Left lung (tissue), 10 donors: Measurements from ENCODE around the gene UGT3A1. TPM values are rescaled to one million over a fixed set of nuclear protein-coding genes. Genes with fewer than 3 reads are reported as not detected.

ENCODE experiments used
- ATAC-seq: fragments of 200-7000 bp; cut with Tn5 transposase; one replicate; pipeline ENCODE4 v1.9.1; 2020; ENCODE audit warnings: moderate library complexity
- DNase-seq, 4 donors: peaks; one replicate each; pipeline ENCODE4 v3.0.0-alpha.2; 2013 to 2020
- H3K27ac ChIP-seq, 2 donors: fragments of 200-600 bp; sonication (generic) in 1 of 2; one replicate each; pipeline versions ENCODE4 v1.5.0 to v1.8.0; 2020 to 2021
- H3K27me3 ChIP-seq, 2 donors: fragments of 200-600 bp; sonication (generic) in 1 of 2; one replicate each; pipeline versions ENCODE4 v1.5.0 to v1.8.0; 2020 to 2021
- H3K36me3 ChIP-seq, 2 donors: fragments of 200-600 bp; sonication (generic) in 1 of 2; one replicate each; pipeline versions ENCODE4 v1.5.0 to v1.8.0; 2020 to 2021
- H3K4me1 ChIP-seq, 2 donors: fragments of 200-600 bp; one replicate each; pipeline ENCODE4 v1.8.0; 2021
- H3K4me3 ChIP-seq, 2 donors: fragments of 200-600 bp; sonication (generic) in 1 of 2; one replicate each; pipeline versions ENCODE4 v1.5.0 to v1.8.0; 2020 to 2021; ENCODE audit warnings: mild to moderate bottlenecking in 1 of 2
- H3K9me3 ChIP-seq, 2 donors: fragments of 200-600 bp; sonication (generic) in 1 of 2; one replicate each; pipeline versions ENCODE4 v1.5.0 to v1.8.0; 2020 to 2021
- intact Hi-C, 2 donors: fragments of 100-400 bp; cut with DNase I; formaldehyde crosslinking; loops; one replicate each; pipeline versions ENCODE4 v1.11.2 to v1.14.2; 2022
- polyA plus RNA-seq, 6 donors: library from polyadenylated mRNA; unstranded; fragments of 120-200 nt; gene quantifications; one replicate each; pipeline ENCODE4 v1.2.1, GENCODE V29; 2013; ENCODE audit not compliant: insufficient read length in 6 of 6
- total RNA-seq, 2 donors: library from RNA; stranded (reverse); fragmentation: NEBNext Ultra II Directional; extraction: Animal tissue kit (Norgen Biotek cat#: 25700); gene quantifications; one replicate each; pipeline ENCODE4 v1.2.1, GENCODE V29; 2021
- TF ChIP-seq, protein P1 (sequence below), 2 donors: fragments of 200-600 bp; sonication (generic) in 1 of 2; IDR thresholded peaks; one replicate each; pipeline versions ENCODE4 v1.5.0 to v1.8.0; 2021; ENCODE audit warnings: antibody characterized with exemption in 2 of 2
- donor health status: DM: no; HTN: yes; CAD: no.
- donor health status: DM: no; HTN: no; CAD: no.

The UGT3A1 gene
- total and polyA plus RNA-seq, 8 donors, result 0.10 to 0.77 (median 0.28) TPM; not detected in 2

DNA sequence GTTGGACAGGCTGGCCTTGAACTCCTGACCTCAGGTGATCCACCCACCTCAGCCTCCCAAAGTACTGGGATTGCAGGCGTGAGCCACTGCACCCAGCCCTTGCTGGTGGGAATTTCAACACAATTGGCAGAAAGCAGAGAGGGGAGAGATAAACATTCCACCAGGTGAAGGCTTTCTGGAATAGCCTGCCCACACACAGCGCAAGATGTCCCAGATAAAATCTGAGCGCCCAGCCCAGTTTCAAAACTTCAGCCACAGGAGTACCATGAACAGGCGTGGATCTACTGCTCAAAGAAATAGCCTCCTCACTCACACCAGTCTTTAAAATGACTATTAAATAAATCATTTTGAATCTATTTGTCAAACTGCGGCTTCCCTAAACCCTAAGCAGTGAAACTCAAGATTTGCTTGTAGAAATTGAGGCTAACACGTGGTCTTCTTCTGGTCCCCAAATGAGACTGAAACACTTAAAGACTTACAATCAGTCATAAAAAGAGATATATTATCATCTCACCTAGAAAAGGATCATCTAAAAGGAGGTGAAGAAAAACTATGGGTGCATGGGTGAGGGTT lies 87.5 kb downstream of the UGT3A1 start:
- ATAC-seq, result no peak

DNA sequence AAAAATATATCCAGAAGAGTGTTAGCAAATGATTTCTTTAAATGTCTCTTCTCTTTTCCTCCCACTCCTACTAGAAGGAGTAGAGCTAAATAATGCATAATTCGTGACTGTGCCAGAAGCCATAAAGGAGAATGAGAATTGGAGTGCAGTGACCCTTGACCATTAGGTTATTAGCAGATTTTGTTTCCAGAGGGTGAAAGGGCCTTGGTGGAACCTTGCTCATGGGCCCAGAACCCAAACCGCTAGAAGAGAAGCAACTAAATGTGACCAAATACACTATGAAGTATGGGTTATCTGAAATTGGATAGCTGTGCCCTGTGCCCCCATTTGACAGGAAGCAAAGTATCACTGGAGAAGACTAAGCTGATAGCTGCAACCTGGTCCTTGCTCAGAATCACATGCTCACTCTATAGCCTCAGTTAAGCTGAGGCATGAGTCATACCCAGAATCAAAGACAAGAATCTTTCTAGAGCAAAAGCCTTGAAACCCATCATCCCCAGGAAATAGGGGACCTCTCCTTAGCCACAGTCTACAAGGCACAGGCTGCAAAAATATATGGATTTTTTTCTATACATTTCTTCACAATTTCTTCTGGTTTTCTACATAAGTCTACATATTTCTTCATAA lies 89.0 kb downstream of the UGT3A1 start:
- DNase-seq, result no peak
- Histone ChIP-seq H3K27me3 (no peaks in the 10 kb centered on the region), H3K9me3 (no peaks in the 10 kb centered on the region), H3K4me3 (no peak overlapping the region), H3K4me1 (no peaks in the 10 kb centered on the region), H3K36me3 (no peaks in the 10 kb centered on the region), H3K27ac (no peak overlapping the region)
- intact Hi-C loops, result no loop called here
- TF ChIP-seq, protein P1, sequence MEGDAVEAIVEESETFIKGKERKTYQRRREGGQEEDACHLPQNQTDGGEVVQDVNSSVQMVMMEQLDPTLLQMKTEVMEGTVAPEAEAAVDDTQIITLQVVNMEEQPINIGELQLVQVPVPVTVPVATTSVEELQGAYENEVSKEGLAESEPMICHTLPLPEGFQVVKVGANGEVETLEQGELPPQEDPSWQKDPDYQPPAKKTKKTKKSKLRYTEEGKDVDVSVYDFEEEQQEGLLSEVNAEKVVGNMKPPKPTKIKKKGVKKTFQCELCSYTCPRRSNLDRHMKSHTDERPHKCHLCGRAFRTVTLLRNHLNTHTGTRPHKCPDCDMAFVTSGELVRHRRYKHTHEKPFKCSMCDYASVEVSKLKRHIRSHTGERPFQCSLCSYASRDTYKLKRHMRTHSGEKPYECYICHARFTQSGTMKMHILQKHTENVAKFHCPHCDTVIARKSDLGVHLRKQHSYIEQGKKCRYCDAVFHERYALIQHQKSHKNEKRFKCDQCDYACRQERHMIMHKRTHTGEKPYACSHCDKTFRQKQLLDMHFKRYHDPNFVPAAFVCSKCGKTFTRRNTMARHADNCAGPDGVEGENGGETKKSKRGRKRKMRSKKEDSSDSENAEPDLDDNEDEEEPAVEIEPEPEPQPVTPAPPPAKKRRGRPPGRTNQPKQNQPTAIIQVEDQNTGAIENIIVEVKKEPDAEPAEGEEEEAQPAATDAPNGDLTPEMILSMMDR (IDR thresholded peaks at IDR 0.05), result no peak
- ATAC-seq, result no peak

More for the DNA sequence above, 87.5 kb downstream of the UGT3A1 start:
- intact Hi-C loops, result no loop called here
- Histone ChIP-seq H3K27ac (no peak overlapping the region), H3K36me3 (no peaks in the 10 kb centered on the region), H3K9me3 (no peaks in the 10 kb centered on the region), H3K27me3 (no peaks in the 10 kb centered on the region), H3K4me1 (no peaks in the 10 kb centered on the region), H3K4me3 (no peak overlapping the region)
- no peak for DNase-seq
- TF ChIP-seq, protein P1 (IDR thresholded peaks at IDR 0.05), result no peak

Other genes starting within 250 kb of the UGT3A1 start
- 100 to 1,000 TPM; 101 to 144 TPM for gene IL7R, start 134.5 kb downstream of the UGT3A1 start, total RNA-seq
- gene IL7R, start 134.5 kb downstream of the UGT3A1 start, polyA plus RNA-seq, result 10 to 100 TPM in 2 of 6 donors, 1 to 10 TPM in 4; 3.9 to 16.7 (median 7.9) TPM
- 1 to 10 TPM in 1 of 2 donors, not detected in 1; 6.9 TPM for gene CAPSL, start 52.8 kb downstream of the UGT3A1 start, total RNA-seq
- gene CAPSL, start 52.8 kb downstream of the UGT3A1 start, polyA plus RNA-seq, result 10 to 100 TPM in 1 of 6 donors, 1 to 10 TPM in 5; 2.0 to 12.0 (median 6.4) TPM
- under 1 TPM in 1 of 2 donors, not detected in 1; 0.31 TPM for gene UGT3A2, start 75.5 kb upstream of the UGT3A1 start, total RNA-seq
- under 1 TPM; 0.09 to 0.28 (median 0.20) TPM for gene UGT3A2, start 75.5 kb upstream of the UGT3A1 start, polyA plus RNA-seq
- 10 to 100 TPM; 12.9 to 13.2 TPM for gene LMBRD2, start 160.5 kb upstream of the UGT3A1 start, total RNA-seq
- gene LMBRD2, start 160.5 kb upstream of the UGT3A1 start, polyA plus RNA-seq, result 10 to 100 TPM in 5 of 6 donors, 1 to 10 TPM in 1; 9.8 to 13.6 (median 12.3) TPM
- 10 to 100 TPM; 18.4 to 21.2 TPM for gene SKP2, start 160.7 kb upstream of the UGT3A1 start, total RNA-seq
- gene SKP2, start 160.7 kb upstream of the UGT3A1 start, polyA plus RNA-seq, result 10 to 100 TPM; 40.8 to 56.4 (median 51.0) TPM